Measurements from ENCODE around the gene EPB41L4A.
A peak's percentile ranks its signal among the peaks of the same experiment; 100 is the strongest.

The EPB41L4A gene

DNA sequence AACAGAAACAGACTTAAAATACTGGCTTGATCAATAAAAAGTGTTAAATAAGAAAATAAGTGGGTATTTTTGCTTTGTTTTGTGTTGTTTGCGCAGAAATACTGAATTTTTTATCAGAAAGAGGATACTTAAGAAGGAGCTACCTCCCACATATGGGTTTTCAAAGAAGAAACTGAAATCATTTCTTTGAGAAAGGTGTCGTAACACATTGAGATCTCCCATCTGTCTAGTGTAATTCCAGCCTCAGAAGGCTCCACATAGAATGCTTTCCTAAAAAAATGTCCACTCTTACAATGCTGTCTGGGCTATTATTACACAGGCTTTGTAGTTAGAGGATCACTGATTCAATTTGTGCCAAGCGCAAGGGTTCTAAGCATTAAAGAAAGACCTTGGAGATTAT lies 226.2 kb downstream of the EPB41L4A start:
- H3K4me3 ChIP-seq (ENCODE audit: low read depth, low read length): no peak overlapping the region
- TF ChIP-seq, protein P1, sequence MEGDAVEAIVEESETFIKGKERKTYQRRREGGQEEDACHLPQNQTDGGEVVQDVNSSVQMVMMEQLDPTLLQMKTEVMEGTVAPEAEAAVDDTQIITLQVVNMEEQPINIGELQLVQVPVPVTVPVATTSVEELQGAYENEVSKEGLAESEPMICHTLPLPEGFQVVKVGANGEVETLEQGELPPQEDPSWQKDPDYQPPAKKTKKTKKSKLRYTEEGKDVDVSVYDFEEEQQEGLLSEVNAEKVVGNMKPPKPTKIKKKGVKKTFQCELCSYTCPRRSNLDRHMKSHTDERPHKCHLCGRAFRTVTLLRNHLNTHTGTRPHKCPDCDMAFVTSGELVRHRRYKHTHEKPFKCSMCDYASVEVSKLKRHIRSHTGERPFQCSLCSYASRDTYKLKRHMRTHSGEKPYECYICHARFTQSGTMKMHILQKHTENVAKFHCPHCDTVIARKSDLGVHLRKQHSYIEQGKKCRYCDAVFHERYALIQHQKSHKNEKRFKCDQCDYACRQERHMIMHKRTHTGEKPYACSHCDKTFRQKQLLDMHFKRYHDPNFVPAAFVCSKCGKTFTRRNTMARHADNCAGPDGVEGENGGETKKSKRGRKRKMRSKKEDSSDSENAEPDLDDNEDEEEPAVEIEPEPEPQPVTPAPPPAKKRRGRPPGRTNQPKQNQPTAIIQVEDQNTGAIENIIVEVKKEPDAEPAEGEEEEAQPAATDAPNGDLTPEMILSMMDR (IDR thresholded peaks at IDR 0.05; ENCODE audit: low read depth, low read length, missing control alignments): no peak
- DNase-seq (ENCODE audit: low read depth): no peak

- H3K4me3 ChIP-seq (ENCODE audit: low read depth, low read length): no peak overlapping the region
- TF ChIP-seq, protein P1 (IDR thresholded peaks at IDR 0.05; ENCODE audit: low read depth, low read length, missing control alignments): no peak
- no peak for DNase-seq (ENCODE audit: low read depth)
Observed at GRCh38 chr5:112192072-112192471, 227.0 kb downstream of the EPB41L4A start.

DNA sequence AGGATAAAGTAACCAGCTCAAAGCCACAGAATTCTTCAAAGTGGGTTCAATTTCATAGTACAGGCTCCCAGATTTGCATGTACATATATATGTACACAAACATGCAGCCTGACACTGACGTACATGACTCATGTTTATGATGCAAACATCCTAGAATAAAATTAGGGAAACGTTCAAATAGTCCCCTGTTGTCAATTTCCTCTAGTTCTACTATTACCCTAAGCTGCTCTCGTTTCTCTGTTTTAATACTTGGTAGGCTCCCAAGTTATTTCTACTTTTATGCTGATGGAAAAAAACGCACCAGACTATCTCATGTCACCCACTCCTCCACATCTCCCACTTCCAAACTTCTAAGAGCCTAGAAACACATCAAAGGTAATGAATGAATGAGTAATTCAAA lies 229.7 kb downstream of the EPB41L4A start:
- no peak overlapping the region for H3K4me3 ChIP-seq (ENCODE audit: low read depth, low read length)
- TF ChIP-seq, protein P1 (IDR thresholded peaks at IDR 0.05; ENCODE audit: low read depth, low read length, missing control alignments): no peak
- no peak for DNase-seq (ENCODE audit: low read depth)

DNA sequence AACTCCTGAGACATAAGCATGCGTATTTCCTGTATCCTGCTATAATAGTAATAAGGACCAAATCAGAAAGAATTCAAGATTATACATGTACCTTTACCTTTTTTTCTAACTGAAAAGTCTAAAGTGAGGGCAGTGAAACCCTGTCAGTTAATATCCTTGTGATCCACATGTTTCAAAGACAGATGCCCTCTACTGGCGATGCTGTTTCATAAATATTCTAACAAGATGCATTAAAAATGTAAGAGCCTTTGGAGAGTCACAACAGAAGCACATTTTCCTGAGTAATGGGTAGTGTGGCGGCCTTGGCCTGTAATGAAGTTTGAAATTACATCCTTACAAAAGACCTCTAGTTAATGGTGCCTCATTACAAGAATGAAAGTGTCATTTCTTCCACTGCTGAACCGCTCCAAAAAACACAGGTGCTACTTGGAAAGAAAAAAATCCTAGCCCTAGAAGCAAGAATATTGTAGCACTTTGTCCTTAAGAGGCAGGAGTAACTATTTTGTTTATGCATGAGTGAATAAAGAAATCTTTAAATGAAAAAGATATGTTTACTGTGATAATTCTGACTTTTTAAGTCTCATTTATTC lies 232.6 kb downstream of the EPB41L4A start:
- H3K4me3 ChIP-seq (ENCODE audit: low read depth, low read length): no peak overlapping the region
- DNase-seq (ENCODE audit: low read depth): peak; percentile 13
- TF ChIP-seq, protein P1 (IDR thresholded peaks at IDR 0.05; ENCODE audit: low read depth, low read length, missing control alignments): peak; percentile 55

DNA sequence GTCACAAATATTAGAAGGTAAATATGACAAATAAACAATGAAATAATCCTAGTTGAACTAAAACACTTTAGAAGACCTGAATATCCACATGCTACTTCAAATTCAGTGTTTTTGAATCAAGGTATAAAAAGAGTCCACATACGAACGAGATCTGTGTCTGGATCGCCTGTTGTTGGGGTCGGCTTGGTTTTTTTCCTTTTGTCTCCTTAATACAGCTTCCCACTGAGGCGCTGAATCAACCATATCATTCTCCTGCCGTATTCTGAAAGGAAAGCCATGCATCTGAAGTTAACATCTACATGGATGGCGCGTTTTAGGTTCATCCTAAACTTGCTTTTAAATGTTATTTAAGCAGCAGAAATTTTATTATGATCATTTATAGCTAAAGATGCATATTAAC lies 235.2 kb downstream of the EPB41L4A start:
- DNase-seq (ENCODE audit: low read depth): no peak
- TF ChIP-seq, protein P1 (IDR thresholded peaks at IDR 0.05; ENCODE audit: low read depth, low read length, missing control alignments): no peak
- H3K4me3 ChIP-seq (ENCODE audit: low read depth, low read length): no peak overlapping the region

DNA sequence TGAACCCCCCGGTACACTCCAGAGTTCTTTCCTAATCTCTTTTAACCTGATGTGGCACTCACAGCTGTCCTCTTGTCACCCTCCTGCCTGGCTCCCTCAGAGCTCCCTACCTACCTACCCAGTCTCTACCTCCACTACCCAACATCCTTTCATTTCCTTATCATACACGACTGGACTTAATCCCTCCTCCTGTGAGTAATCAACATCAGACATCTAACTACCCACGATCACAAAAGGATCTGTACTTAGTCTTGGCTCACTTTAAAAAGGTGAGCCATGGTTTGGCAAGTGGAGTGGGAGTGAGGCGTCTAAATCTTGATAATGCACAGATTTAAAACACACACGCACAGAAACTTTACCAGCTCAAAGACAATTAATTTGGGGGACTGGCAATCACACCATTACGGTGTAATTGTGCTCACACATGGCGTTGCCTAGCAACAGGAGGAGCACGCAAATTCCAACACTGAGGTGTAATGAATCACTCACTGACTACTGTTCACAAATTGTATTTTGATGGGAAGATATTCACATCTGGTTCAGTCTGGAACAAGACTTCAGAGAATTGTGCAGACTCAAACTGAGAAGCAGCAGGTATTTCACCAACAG lies 235.9 kb downstream of the EPB41L4A start:
- TF ChIP-seq, protein P1 (IDR thresholded peaks at IDR 0.05; ENCODE audit: low read depth, low read length, missing control alignments): no peak
- no peak for DNase-seq (ENCODE audit: low read depth)
- H3K4me3 ChIP-seq (ENCODE audit: low read depth, low read length): no peak overlapping the region

GRCh38 chr5:112179290-112179689 lies 239.8 kb downstream of the EPB41L4A start:
- no peak overlapping the region for H3K4me3 ChIP-seq (ENCODE audit: low read depth, low read length)
- DNase-seq (ENCODE audit: low read depth): no peak
- TF ChIP-seq, protein P1 (IDR thresholded peaks at IDR 0.05; ENCODE audit: low read depth, low read length, missing control alignments): no peak
